Measurements from ENCODE around the gene TSEN34. TPM values are rescaled to one million over a fixed set of nuclear protein-coding genes. Genes with fewer than 3 reads are reported as not detected.

TSEN34 gene
- polyA plus RNA-seq, 1 of the 3 experiments (the other 2 are of a cell fraction), result 82.1 TPM

DNA sequence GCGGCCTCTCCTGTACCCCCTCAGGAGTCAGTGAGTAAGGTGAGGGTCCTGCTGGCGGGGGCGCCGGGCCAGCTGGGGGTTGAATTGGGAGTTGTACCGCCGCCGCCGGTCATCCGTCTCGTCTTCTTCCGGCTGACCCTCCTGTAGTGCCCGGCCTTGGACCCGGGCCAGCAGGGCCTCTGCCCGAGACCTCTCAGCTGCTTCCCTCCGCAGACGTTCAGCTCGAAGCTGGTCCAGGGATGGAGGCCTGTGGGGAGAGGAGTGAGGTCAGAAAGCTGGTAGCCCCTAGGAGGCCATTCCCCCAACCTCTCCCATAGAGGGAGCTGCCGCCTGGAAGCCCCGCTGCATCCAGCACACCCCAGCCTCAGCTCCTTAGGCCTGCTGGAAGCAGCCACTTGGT, 35.4 kb upstream of the TSEN34 start:
- no peaks in the 10 kb centered on the region for H4K20me1 ChIP-seq (ENCODE audit: insufficient read depth)

DNA sequence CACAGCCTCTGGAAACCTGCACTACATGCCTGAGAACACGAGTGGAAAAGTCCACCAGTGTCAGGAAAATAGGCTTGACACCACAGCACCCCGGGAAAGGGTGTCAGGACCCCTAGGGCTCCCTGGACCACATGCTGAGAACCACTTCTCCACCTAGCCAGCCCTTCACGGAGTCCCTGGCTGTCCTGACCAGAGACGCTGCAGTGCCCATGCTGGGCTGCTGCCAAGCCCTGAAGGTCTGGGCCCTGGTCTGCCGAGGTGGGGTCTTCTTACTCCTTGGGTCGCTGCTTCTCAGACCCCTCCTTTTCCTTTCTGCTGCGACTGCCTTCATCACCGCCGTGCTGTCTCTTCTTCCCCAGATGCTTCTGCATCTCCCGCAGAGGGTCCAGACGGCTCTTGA, 34.6 kb upstream of the TSEN34 start:
- Histone ChIP-seq H3K4me3 (ENCODE audit: low read depth in 2 of 2, low read length in 1 of 2) (no peak overlapping the region), H3K4me2 (no peak overlapping the region), H3K79me2 (ENCODE audit: insufficient read depth) (peaks cover 19% of the 10 kb centered on the region; the same call in 1 of the 2 replicates), H4K20me1 (ENCODE audit: insufficient read depth) (no peaks in the 10 kb centered on the region), H2AFZ (ENCODE audit: low read depth) (no peak overlapping the region), H3K9me2 (no peaks in the 10 kb centered on the region), H3K27me3 (ENCODE audit: insufficient read depth) (no peaks in the 10 kb centered on the region), H3F3A (replicated peaks; ENCODE audit: insufficient read depth) (peaks cover 16% of the 10 kb centered on the region), H3K36me3 (replicated peaks in 1 of 2; ENCODE audit: control insufficient read depth in 1 of 2, insufficient read depth in 2 of 2, low read length in 1 of 2) (peaks cover 27 to 57% of the 10 kb centered on the region in 2 experiments), H3K27ac (ENCODE audit: low read depth in 2 of 2, low read length in 1 of 2) (no peak overlapping the region), H3K4me1 (ENCODE audit: control insufficient read depth in 1 of 2, insufficient read depth in 2 of 2, low read depth in 1 of 2, low read length in 1 of 2) (peaks cover 7 to 17% of the 10 kb centered on the region in 2 experiments; a peak in 2 of 4 replicates), H3K9ac (no peak overlapping the region), H3K9me3 (no peaks in the 10 kb centered on the region)
- CTCF ChIA-PET, result no interaction called here
- no peak for DNase-seq
- TF ChIP-seq TAF1 (IDR thresholded peaks at IDR 0.05; ENCODE audit: borderline replicate concordance, low read depth, low read length), result no peak
- TF ChIP-seq, protein P1, sequence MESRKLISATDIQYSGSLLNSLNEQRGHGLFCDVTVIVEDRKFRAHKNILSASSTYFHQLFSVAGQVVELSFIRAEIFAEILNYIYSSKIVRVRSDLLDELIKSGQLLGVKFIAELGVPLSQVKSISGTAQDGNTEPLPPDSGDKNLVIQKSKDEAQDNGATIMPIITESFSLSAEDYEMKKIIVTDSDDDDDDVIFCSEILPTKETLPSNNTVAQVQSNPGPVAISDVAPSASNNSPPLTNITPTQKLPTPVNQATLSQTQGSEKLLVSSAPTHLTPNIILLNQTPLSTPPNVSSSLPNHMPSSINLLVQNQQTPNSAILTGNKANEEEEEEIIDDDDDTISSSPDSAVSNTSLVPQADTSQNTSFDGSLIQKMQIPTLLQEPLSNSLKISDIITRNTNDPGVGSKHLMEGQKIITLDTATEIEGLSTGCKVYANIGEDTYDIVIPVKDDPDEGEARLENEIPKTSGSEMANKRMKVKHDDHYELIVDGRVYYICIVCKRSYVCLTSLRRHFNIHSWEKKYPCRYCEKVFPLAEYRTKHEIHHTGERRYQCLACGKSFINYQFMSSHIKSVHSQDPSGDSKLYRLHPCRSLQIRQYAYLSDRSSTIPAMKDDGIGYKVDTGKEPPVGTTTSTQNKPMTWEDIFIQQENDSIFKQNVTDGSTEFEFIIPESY (IDR thresholded peaks at IDR 0.05; ENCODE audit: borderline replicate concordance, low read depth), result no peak
- TF ChIP-seq FOXM1 (IDR thresholded peaks at IDR 0.05; ENCODE audit: low read depth), result no peak
- TF ChIP-seq, protein P2, sequence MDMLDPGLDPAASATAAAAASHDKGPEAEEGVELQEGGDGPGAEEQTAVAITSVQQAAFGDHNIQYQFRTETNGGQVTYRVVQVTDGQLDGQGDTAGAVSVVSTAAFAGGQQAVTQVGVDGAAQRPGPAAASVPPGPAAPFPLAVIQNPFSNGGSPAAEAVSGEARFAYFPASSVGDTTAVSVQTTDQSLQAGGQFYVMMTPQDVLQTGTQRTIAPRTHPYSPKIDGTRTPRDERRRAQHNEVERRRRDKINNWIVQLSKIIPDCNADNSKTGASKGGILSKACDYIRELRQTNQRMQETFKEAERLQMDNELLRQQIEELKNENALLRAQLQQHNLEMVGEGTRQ (IDR thresholded peaks at IDR 0.05; ENCODE audit: borderline replicate concordance, low read depth, low read length), result no peak
- POLR2A ChIA-PET, result no interaction called here
- 89% methylated on average over 11 of the region's 11 CpGs for WGBS (ENCODE audit: low lambda C conversion rate)

More for the DNA sequence above, 35.4 kb upstream of the TSEN34 start:
- H3K36me3 ChIP-seq (replicated peaks in 1 of 2; ENCODE audit: control insufficient read depth in 1 of 2, insufficient read depth in 2 of 2, low read length in 1 of 2), result peaks cover 33 to 61% of the 10 kb centered on the region in 2 experiments
- H3K27ac ChIP-seq (ENCODE audit: low read depth in 2 of 2, low read length in 1 of 2), result no peak overlapping the region
- TF ChIP-seq TEAD4 (IDR thresholded peaks at IDR 0.05; ENCODE audit: borderline replicate concordance, insufficient read depth), result no peak
- TF ChIP-seq, protein P3, sequence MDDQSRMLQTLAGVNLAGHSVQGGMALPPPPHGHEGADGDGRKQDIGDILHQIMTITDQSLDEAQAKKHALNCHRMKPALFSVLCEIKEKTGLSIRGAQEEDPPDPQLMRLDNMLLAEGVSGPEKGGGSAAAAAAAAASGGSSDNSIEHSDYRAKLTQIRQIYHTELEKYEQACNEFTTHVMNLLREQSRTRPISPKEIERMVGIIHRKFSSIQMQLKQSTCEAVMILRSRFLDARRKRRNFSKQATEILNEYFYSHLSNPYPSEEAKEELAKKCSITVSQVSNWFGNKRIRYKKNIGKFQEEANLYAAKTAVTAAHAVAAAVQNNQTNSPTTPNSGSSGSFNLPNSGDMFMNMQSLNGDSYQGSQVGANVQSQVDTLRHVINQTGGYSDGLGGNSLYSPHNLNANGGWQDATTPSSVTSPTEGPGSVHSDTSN (IDR thresholded peaks at IDR 0.05), result no peak
- TF ChIP-seq POLR2AphosphoS5 (IDR thresholded peaks at IDR 0.05; ENCODE audit: low read depth, low read length), result no peak
- no peak for TF ChIP-seq GABPA (IDR thresholded peaks at IDR 0.05; ENCODE audit: low read depth)
- TF ChIP-seq, protein P4, sequence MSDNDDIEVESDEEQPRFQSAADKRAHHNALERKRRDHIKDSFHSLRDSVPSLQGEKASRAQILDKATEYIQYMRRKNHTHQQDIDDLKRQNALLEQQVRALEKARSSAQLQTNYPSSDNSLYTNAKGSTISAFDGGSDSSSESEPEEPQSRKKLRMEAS (IDR thresholded peaks at IDR 0.05; ENCODE audit: low read depth), result no peak
- TF ChIP-seq, protein P5, sequence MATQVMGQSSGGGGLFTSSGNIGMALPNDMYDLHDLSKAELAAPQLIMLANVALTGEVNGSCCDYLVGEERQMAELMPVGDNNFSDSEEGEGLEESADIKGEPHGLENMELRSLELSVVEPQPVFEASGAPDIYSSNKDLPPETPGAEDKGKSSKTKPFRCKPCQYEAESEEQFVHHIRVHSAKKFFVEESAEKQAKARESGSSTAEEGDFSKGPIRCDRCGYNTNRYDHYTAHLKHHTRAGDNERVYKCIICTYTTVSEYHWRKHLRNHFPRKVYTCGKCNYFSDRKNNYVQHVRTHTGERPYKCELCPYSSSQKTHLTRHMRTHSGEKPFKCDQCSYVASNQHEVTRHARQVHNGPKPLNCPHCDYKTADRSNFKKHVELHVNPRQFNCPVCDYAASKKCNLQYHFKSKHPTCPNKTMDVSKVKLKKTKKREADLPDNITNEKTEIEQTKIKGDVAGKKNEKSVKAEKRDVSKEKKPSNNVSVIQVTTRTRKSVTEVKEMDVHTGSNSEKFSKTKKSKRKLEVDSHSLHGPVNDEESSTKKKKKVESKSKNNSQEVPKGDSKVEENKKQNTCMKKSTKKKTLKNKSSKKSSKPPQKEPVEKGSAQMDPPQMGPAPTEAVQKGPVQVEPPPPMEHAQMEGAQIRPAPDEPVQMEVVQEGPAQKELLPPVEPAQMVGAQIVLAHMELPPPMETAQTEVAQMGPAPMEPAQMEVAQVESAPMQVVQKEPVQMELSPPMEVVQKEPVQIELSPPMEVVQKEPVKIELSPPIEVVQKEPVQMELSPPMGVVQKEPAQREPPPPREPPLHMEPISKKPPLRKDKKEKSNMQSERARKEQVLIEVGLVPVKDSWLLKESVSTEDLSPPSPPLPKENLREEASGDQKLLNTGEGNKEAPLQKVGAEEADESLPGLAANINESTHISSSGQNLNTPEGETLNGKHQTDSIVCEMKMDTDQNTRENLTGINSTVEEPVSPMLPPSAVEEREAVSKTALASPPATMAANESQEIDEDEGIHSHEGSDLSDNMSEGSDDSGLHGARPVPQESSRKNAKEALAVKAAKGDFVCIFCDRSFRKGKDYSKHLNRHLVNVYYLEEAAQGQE (IDR thresholded peaks at IDR 0.05; ENCODE audit: low read depth, low read length), result no peak
- ChIA-PET POLR2A (no interaction called here), CTCF (interaction anchor here (0.7 kb wide), 1 partner anchor 11 kb away, joined by 3 read pairs; no protein-coding TSS in a partner anchor)
- H3K79me2 ChIP-seq (ENCODE audit: insufficient read depth), result peaks cover 12% of the 10 kb centered on the region; the same call in 1 of the 2 replicates
- no peak overlapping the region for H3K4me3 ChIP-seq (ENCODE audit: low read depth in 2 of 2, low read length in 1 of 2)
- no peak for DNase-seq
- no peaks in the 10 kb centered on the region for H3K9me2 ChIP-seq
- no peak overlapping the region for H3K9ac ChIP-seq
- 91% methylated on average over 19 of the region's 19 CpGs for WGBS (ENCODE audit: low lambda C conversion rate)
- H3K9me3 ChIP-seq, result no peaks in the 10 kb centered on the region
- no peak overlapping the region for H3K4me2 ChIP-seq
- H2AFZ ChIP-seq (ENCODE audit: low read depth), result no peak overlapping the region
- H3K27me3 ChIP-seq (ENCODE audit: insufficient read depth), result no peaks in the 10 kb centered on the region
- H3K4me1 ChIP-seq (ENCODE audit: control insufficient read depth in 1 of 2, insufficient read depth in 2 of 2, low read depth in 1 of 2, low read length in 1 of 2), result peaks cover 7 to 13% of the 10 kb centered on the region in 2 experiments; a peak in 2 of 4 replicates
- peaks cover 19% of the 10 kb centered on the region for H3F3A ChIP-seq (replicated peaks; ENCODE audit: insufficient read depth)
